GM12878 (cell line): ENCODE measurements around the gene IFNE. TPM values are rescaled to one million over a fixed set of nuclear protein-coding genes. Genes with fewer than 3 reads are reported as not detected.
A peak's percentile ranks its signal among the peaks of the same experiment; 100 is the strongest.

Experiments used
- ATAC-seq: fragments of 200-7000 bp; cut with Tn5 transposase; 3 replicates; pipeline ENCODE4 v1.9.1; 2020; ENCODE audit warnings: mild to moderate bottlenecking, moderate library complexity
- BruUV-seq: library from RNA; stranded (reverse); fragments of 400-500 nt; replicated peaks from 2 replicates; lab custom pipeline; 2021; lab: Mats Ljungman, UMichigan
- CTCF ChIA-PET: fragments of 300-600 bp; sonication (Branson Sonifier 250); formaldehyde crosslinking; extraction: SDS; loops from one replicate; lab custom pipeline; 2021; ENCODE audit warnings: inconsistent platforms; lab: Yijun Ruan, JAX
- POLR2A ChIA-PET: fragments of 350-600 bp; formaldehyde crosslinking; extraction: SDS; loops from one replicate; lab custom pipeline; 2021; ENCODE audit warnings: inconsistent platforms; lab: Charles Lee
- RAD21 ChIA-PET: fragments of 300-600 bp; sonication (Branson Sonifier 250); formaldehyde crosslinking; loops from one replicate; lab custom pipeline; 2023; ENCODE audit warnings: antibody characterized with exemption; ENCODE audit not compliant: unreplicated experiment; lab: Charles Lee
- SMC1A ChIA-PET: fragments of 300-600 bp; sonication (Branson Sonifier 250); formaldehyde crosslinking; loops from one replicate; lab custom pipeline; 2023; ENCODE audit not compliant: unreplicated experiment, uncharacterized antibody; lab: Charles Lee
- DNase-seq: peaks from one replicate; pipeline ENCODE4 v3.0.0-alpha.2; 2011; ENCODE audit warnings: low read depth, low spot score
- FAIRE-seq: peaks from 3 replicates; lab custom pipeline; 2011; peaks lifted over from hg19 to GRCh38; lab: Jason Lieb, UNC
- H2AFZ ChIP-seq: 2 replicates; pipeline ENCODE4 v1.6.0; 2011; ENCODE audit warnings: low read depth, low read length, control low read depth; ENCODE audit not compliant: control insufficient read depth
- H3K27ac ChIP-seq: 2 replicates; pipeline ENCODE4 v1.5.1; 2011; ENCODE audit warnings: control low read depth; ENCODE audit not compliant: control insufficient read depth, insufficient read depth
- H3K27me3 ChIP-seq, 2 experiments: replicated peaks in 1 of 2; 2 replicates each; pipeline versions ENCODE4 v1.6.0 to v1.6.1; 2011; ENCODE audit warnings: low read length in 1 of 2; ENCODE audit not compliant: control insufficient read depth in 2 of 2, insufficient read depth in 2 of 2
- H3K36me3 ChIP-seq, 2 experiments: 2 replicates each; pipeline ENCODE4 v1.5.1; 2011; ENCODE audit warnings: low read length in 1 of 2; ENCODE audit not compliant: control insufficient read depth in 2 of 2, insufficient read depth in 2 of 2
- H3K4me1 ChIP-seq: 2 replicates; pipeline ENCODE4 v1.6.1; 2011; ENCODE audit warnings: mild to moderate bottlenecking, low read length, moderate library complexity, mixed read lengths; ENCODE audit not compliant: control insufficient read depth, insufficient read depth
- H3K4me2 ChIP-seq: 2 replicates; pipeline ENCODE4 v1.6.0; 2011; ENCODE audit warnings: control low read depth; ENCODE audit not compliant: control insufficient read depth, insufficient read depth
- H3K4me3 ChIP-seq: fragments of 200-600 bp; sonication (generic); 2 replicates; pipeline ENCODE4 v1.5.1; 2016
- H3K79me2 ChIP-seq: 2 replicates; pipeline ENCODE4 v1.6.0; 2011; ENCODE audit warnings: low read length; ENCODE audit not compliant: control insufficient read depth, insufficient read depth
- H3K9ac ChIP-seq: 2 replicates; pipeline ENCODE4 v1.8.0; 2011; ENCODE audit warnings: low read length, control low read depth, mixed read lengths; ENCODE audit not compliant: control insufficient read depth, insufficient read depth
- H3K9me3 ChIP-seq: replicated peaks from 3 replicates; pipeline ENCODE4 v1.5.1; 2011; ENCODE audit warnings: mild to moderate bottlenecking, low read length; ENCODE audit not compliant: control insufficient read depth, insufficient read depth
- H4K20me1 ChIP-seq: 2 replicates; pipeline ENCODE4 v1.6.0; 2011; ENCODE audit not compliant: control insufficient read depth, insufficient read depth
- NR2C2 ChIP-seq: IDR thresholded peaks from 2 replicates; pipeline ENCODE4 v1.6.1; 2011; ENCODE audit warnings: borderline replicate concordance, low read depth; ENCODE audit not compliant: control insufficient read depth, insufficient read length
- RAD21 ChIP-seq: IDR thresholded peaks from 2 replicates; pipeline ENCODE4 v1.6.1; 2011; ENCODE audit warnings: mild to moderate bottlenecking, low read depth, low read length, moderate library complexity; ENCODE audit not compliant: insufficient read depth
- SMC3 ChIP-seq: IDR thresholded peaks from 2 replicates; pipeline ENCODE4 v1.6.1; 2011; ENCODE audit warnings: low read length, improper control_type of control experiment, borderline replicate concordance
- TARDBP ChIP-seq: IDR thresholded peaks from 2 replicates; pipeline ENCODE4 v1.6.1; 2016; ENCODE audit warnings: borderline replicate concordance
- TCF3 ChIP-seq: IDR thresholded peaks from 2 replicates; pipeline ENCODE4 v1.6.1; 2012; ENCODE audit warnings: low read depth, mild to moderate bottlenecking, low read length, borderline replicate concordance; ENCODE audit not compliant: insufficient read depth
- WGBS: methylation state at CpG from one replicate; pipeline ENCODE4 v1.1.6; 2016; ENCODE audit warnings: low lambda C conversion rate; ENCODE audit not compliant: insufficient replicate concordance, insufficient coverage; ENCODE audit errors: missing lambda C conversion rate; 5-methylcytosine and 5-hydroxymethylcytosine counted together
- in situ Hi-C: fragments of 300-500 bp; cut with MboI; formaldehyde crosslinking; loops from 9 replicates; pipeline ENCODE4 v1.14.3; 2018; ENCODE audit warnings: mixed read lengths
- intact Hi-C: fragments of 100-400 bp; cut with micrococcal nuclease; formaldehyde crosslinking; loops from one replicate; pipeline ENCODE4 v1.14.2; 2022; ENCODE audit not compliant: unreplicated experiment
- polyA plus RNA-seq, 11 experiments: library from polyadenylated mRNA; depleted of rRNA in 4 of 11; unstranded in 6 of 11; stranded (reverse) in 5 of 11; fragments of >200 nt; fragmentation: Nextera tagmentation in 4 of 11; fragmentation: Illumina TruSeq in 1 of 11; extraction: Ambion mirVana in 4 of 11; extraction: Trizol in 1 of 11; gene quantifications; 1 replicate in 1 of 11; 2 replicates in 10 of 11; pipeline versions ENCODE4 v1.2.1 to v1.2.3, GENCODE V29; 2011 to 2016; ENCODE audit warnings: inconsistent platforms in 2 of 11, missing spikeins in 2 of 11, low read depth in 1 of 11
- total RNA-seq, 4 experiments: library from RNA; depleted of rRNA in 3 of 4; stranded (reverse); fragments of >200 nt in 3 of 4; fragmentation: Illumina TruSeq in 1 of 4; extraction: Trizol in 1 of 4; gene quantifications; 2 replicates each; pipeline versions ENCODE4 v1.2.1 to v1.2.3, GENCODE V29; 2013 to 2021
- TF ChIP-seq, protein P1 (sequence below), 3 experiments: IDR thresholded peaks in 2 of 3; conservative IDR thresholded peaks in 1 of 3; 2 replicates each; pipeline ENCODE4 v1.5.1; 2011; ENCODE audit warnings: low read depth in 3 of 3, low read length in 3 of 3, mild to moderate bottlenecking in 3 of 3, control low read depth in 2 of 3, moderate library complexity in 2 of 3, inconsistent platforms in 1 of 3, mixed read lengths in 1 of 3; ENCODE audit not compliant: control insufficient read depth in 2 of 3, insufficient read depth in 1 of 3; ENCODE audit errors: extremely low read depth in 1 of 3

The IFNE gene
- total and polyA plus RNA-seq, 10 of the 15 experiments (the other 5 are each of a cell fraction or from before 2014, with no cell fraction given): not detected

DNA sequence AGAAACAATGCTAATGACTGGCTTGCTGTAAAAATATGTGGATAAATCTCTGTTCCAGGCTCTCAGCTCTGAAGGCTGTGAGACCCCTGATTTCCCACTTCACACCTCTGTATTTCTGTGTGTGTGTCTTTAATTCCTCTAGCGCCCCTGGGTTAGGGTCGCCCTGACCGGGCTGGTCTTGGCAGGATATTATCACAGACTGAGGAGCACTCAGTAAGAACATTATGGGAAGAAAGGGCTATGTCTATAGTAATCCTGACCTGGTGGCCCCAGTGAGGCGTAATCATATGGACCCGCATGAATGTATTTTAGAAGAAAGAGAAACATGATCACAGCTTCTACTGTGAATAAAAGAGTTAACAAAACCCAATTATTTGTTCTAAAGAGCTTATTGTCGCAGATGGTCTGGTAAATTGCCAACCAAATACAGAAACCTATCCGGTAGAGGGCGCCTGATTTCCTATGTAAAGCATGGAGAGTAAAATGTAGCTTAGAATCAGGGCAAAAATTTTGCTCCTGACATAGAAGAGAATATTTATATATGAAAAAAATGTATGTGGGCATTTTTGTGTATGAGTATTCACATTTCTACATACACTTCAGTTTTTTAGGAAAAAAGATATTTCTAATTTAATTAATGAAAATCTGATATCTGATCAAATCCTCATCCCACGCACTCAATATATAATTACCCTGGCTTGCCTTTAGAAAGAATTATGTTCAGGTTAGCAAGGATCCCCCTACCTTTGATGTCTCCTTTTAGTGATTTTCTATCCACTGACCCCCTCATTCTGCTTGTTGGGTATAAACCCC, 47.7 kb downstream of the IFNE start:
- RAD21 ChIA-PET: interaction anchor here (0.5 to 1.6 kb wide), 11 partner anchors 13 to 239 kb away, joined by 3 to 14 read pairs (median 4); no protein-coding TSS in a partner anchor

More for the DNA sequence above, 47.7 kb downstream of the IFNE start:
- Histone ChIP-seq H3K4me3 (no peak overlapping the region), H3K27ac (no peak overlapping the region), H3K9me3 (no peaks in the 10 kb centered on the region), H4K20me1 (no peaks in the 10 kb centered on the region), H3K9ac (no peak overlapping the region), H3K4me2 (no peak overlapping the region), H3K36me3 (no peaks in the 10 kb centered on the region), H3K27me3 (no peaks in the 10 kb centered on the region), H2AFZ (no peak overlapping the region), H3K79me2 (no peaks in the 10 kb centered on the region), H3K4me1 (peaks cover 6% of the 10 kb centered on the region; the same call in 1 of the 2 replicates)
- peak; percentile 47; the same call in 1 of the 3 replicates for ATAC-seq
- in situ Hi-C loops (no loop called here), intact Hi-C loops (no loop called here)
- DNase-seq: no peak
- no TSS peak for BruUV-seq
- TF ChIP-seq, protein P1, sequence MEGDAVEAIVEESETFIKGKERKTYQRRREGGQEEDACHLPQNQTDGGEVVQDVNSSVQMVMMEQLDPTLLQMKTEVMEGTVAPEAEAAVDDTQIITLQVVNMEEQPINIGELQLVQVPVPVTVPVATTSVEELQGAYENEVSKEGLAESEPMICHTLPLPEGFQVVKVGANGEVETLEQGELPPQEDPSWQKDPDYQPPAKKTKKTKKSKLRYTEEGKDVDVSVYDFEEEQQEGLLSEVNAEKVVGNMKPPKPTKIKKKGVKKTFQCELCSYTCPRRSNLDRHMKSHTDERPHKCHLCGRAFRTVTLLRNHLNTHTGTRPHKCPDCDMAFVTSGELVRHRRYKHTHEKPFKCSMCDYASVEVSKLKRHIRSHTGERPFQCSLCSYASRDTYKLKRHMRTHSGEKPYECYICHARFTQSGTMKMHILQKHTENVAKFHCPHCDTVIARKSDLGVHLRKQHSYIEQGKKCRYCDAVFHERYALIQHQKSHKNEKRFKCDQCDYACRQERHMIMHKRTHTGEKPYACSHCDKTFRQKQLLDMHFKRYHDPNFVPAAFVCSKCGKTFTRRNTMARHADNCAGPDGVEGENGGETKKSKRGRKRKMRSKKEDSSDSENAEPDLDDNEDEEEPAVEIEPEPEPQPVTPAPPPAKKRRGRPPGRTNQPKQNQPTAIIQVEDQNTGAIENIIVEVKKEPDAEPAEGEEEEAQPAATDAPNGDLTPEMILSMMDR (IDR thresholded peaks at IDR 0.05 in 2 of 3, conservative IDR thresholded peaks at IDR 0.05 in 1 of 3; ENCODE audit: control insufficient read depth in 2 of 3, extremely low read depth in 1 of 3, insufficient read depth in 1 of 3, low read depth in 3 of 3, low read length in 3 of 3): peak; percentile 46 to 51 (median 49); a peak in 5 of 6 replicates
- no peak for TF ChIP-seq TCF3
- TF ChIP-seq TARDBP: no peak
- peak; percentile 38 for TF ChIP-seq RAD21
- peak; percentile 23; the same call in 1 of the 2 replicates for TF ChIP-seq SMC3
- no peak for TF ChIP-seq NR2C2
- ChIA-PET POLR2A (interaction anchor here (0.5 kb wide), 1 partner anchor 9 kb away, joined by 3 read pairs; no protein-coding TSS in a partner anchor), CTCF (interaction anchor here (0.6 to 5.3 kb wide), 35 partner anchors 9 to 604 kb away, joined by 3 to 49 read pairs (median 4); partner anchors contain the start of genes IFNA8 and KLHL9), SMC1A (interaction anchor here (0.9 to 4.2 kb wide), 14 partner anchors 9 to 182 kb away, joined by 3 to 24 read pairs (median 4); no protein-coding TSS in a partner anchor)
- no peak for FAIRE-seq
- 11% methylated on average over 9 of the region's 9 CpGs for WGBS
